Measurements from ENCODE around the gene KLHDC3. TPM values are rescaled to one million over a fixed set of nuclear protein-coding genes. Genes with fewer than 3 reads are reported as not detected.
A peak's percentile ranks its signal among the peaks of the same experiment; 100 is the strongest.

The KLHDC3 gene
- total RNA-seq, 2 donors from 2014 or later: 29.7 to 44.6 TPM

GRCh38 chr6:43013097-43013842 lies 779 bp upstream of the KLHDC3 start:
- Histone ChIP-seq H3K9me3 (no peaks in the 10 kb centered on the region), H3K4me1 (peaks cover 45% of the 10 kb centered on the region), H3K27me3 (no peaks in the 10 kb centered on the region), H3K27ac (peak overlapping the region in 3 of 4 donors; percentile 53 to 78 (median 61)), H3K4me3 (peak overlapping the region; percentile 59 to 74), H3K36me3 (replicated peaks in 1 of 2; ENCODE audit: insufficient read depth in 1 of 2, low read depth in 2 of 2) (peaks cover 0 to 7% of the 10 kb centered on the region in 2 donors)
- ATAC-seq (no peak), DNase-seq (peak in 1 of 4 donors; percentile 20)
- TF ChIP-seq CTCF (IDR thresholded peaks at IDR 0.05) (no peak), POLR2A (IDR thresholded peaks at IDR 0.05) (no peak)
- intact Hi-C loops (cut with DNase I): no loop called here
- WGBS, 2 donors: 2 to 3% methylated on average over 23 to 25 of the region's 25 CpGs

GRCh38 chr6:43014434-43014909 lies 423 bp downstream of the KLHDC3 start:
- no peak for DNase-seq
- TF ChIP-seq POLR2A (IDR thresholded peaks at IDR 0.05) (no peak), CTCF (IDR thresholded peaks at IDR 0.05) (no peak)
- ATAC-seq: no peak
- Histone ChIP-seq H3K36me3 (replicated peaks in 1 of 2; ENCODE audit: insufficient read depth in 1 of 2, low read depth in 2 of 2) (peaks cover 0 to 4% of the 10 kb centered on the region in 2 donors), H3K4me3 (peak overlapping the region; percentile 25 to 74), H3K27me3 (no peaks in the 10 kb centered on the region), H3K4me1 (peaks cover 45% of the 10 kb centered on the region), H3K9me3 (no peaks in the 10 kb centered on the region), H3K27ac (peak overlapping the region in 3 of 4 donors; percentile 13 to 78 (median 61))
- WGBS, 2 donors: 0 to 1% methylated on average over 7 of the region's 7 CpGs
- intact Hi-C loops (cut with DNase I): no loop called here

- TF ChIP-seq POLR2A (IDR thresholded peaks at IDR 0.05) (no peak), CTCF (IDR thresholded peaks at IDR 0.05) (no peak)
- intact Hi-C loops (cut with DNase I): loop anchor here (5.0 kb wide), 1 partner anchor 41 kb away; the partner anchor contains the start of genes KLC4 and MRPL2
- Histone ChIP-seq H3K27me3 (no peaks in the 10 kb centered on the region), H3K4me3 (no peak overlapping the region), H3K36me3 (replicated peaks in 1 of 2; ENCODE audit: insufficient read depth in 1 of 2, low read depth in 2 of 2) (peaks cover 0 to 2% of the 10 kb centered on the region in 2 donors), H3K27ac (no peak overlapping the region), H3K9me3 (no peaks in the 10 kb centered on the region), H3K4me1 (peaks cover 57% of the 10 kb centered on the region)
- DNase-seq (no peak), ATAC-seq (no peak)
- WGBS, 2 donors: 67 to 75% methylated on average over 7 of the region's 7 CpGs
Measured at GRCh38 chr6:43016176-43016942, 2.3 kb downstream of the KLHDC3 start.

GRCh38 chr6:43016943-43017334 lies 2.9 kb downstream of the KLHDC3 start:
- TF ChIP-seq POLR2A (IDR thresholded peaks at IDR 0.05) (no peak), CTCF (IDR thresholded peaks at IDR 0.05) (no peak)
- Histone ChIP-seq H3K4me1 (peaks cover 54% of the 10 kb centered on the region), H3K27ac (no peak overlapping the region), H3K9me3 (no peaks in the 10 kb centered on the region), H3K36me3 (replicated peaks in 1 of 2; ENCODE audit: insufficient read depth in 1 of 2, low read depth in 2 of 2) (peaks cover 0 to 2% of the 10 kb centered on the region in 2 donors), H3K4me3 (no peak overlapping the region), H3K27me3 (no peaks in the 10 kb centered on the region)
- no peak for ATAC-seq
- 82 to 93% methylated on average over 8 to 12 of the region's 12 CpGs for WGBS, 2 donors
- DNase-seq: no peak
- intact Hi-C loops (cut with DNase I): loop anchor here (5.0 kb wide), 1 partner anchor 40 kb away; the partner anchor contains the start of genes KLC4 and MRPL2

Data from body of pancreas (tissue), 4 donors.